MCF 10A (cell line): ENCODE data around the gene ANO7. TPM values are rescaled to one million over a fixed set of nuclear protein-coding genes. Genes with fewer than 3 reads are reported as not detected.

Experiments
- BruUV-seq: library from RNA; stranded (reverse); fragments of 400-500 nt; replicated peaks from 2 replicates; lab custom pipeline; 2021; lab: Mats Ljungman, UMichigan
- CTCF ChIA-PET: fragments of 300-600 bp; sonication (Branson Sonifier 250); formaldehyde crosslinking; extraction: SDS; loops from one replicate; lab custom pipeline; 2021; ENCODE audit warnings: antibody characterized with exemption, inconsistent platforms; lab: Yijun Ruan, JAX
- POLR2A ChIA-PET: fragments of 300-600, 350-650 bp; sonication (Branson Sonifier 250); formaldehyde crosslinking; extraction: SDS; loops from one replicate; lab custom pipeline; 2020; ENCODE audit warnings: antibody characterized with exemption, inconsistent platforms; lab: Yijun Ruan, JAX
- DNase-seq: peaks from one replicate; pipeline ENCODE4 v3.0.0-alpha.2; 2018; ENCODE audit not compliant: unreplicated experiment
- H3K27ac Mint-ChIP-seq: one replicate; pipeline ENCODE4 v1.8.0; 2022; ENCODE audit warnings: mild to moderate bottlenecking, low read depth, mixed read lengths; ENCODE audit not compliant: unreplicated experiment
- H3K27me3 Mint-ChIP-seq: one replicate; pipeline ENCODE4 v1.8.0; 2022; ENCODE audit warnings: mixed read lengths; ENCODE audit not compliant: insufficient read depth, unreplicated experiment
- H3K36me3 Mint-ChIP-seq: one replicate; pipeline ENCODE4 v1.8.0; 2022; ENCODE audit warnings: mild to moderate bottlenecking, moderate library complexity, mixed read lengths; ENCODE audit not compliant: insufficient read depth, unreplicated experiment
- H3K4me1 Mint-ChIP-seq: one replicate; pipeline ENCODE4 v1.8.0; 2022; ENCODE audit warnings: mixed read lengths; ENCODE audit not compliant: insufficient read depth, unreplicated experiment
- H3K4me3 Mint-ChIP-seq: one replicate; pipeline ENCODE4 v1.8.0; 2022; ENCODE audit warnings: mild to moderate bottlenecking, moderate library complexity, mixed read lengths; ENCODE audit not compliant: unreplicated experiment
- H3K9me3 Mint-ChIP-seq: one replicate; pipeline ENCODE4 v1.8.0; 2022; ENCODE audit warnings: mixed read lengths; ENCODE audit not compliant: unreplicated experiment
- intact Hi-C: fragments of 100-400 bp; cut with micrococcal nuclease; formaldehyde crosslinking; loops from 2 replicates; pipeline ENCODE4 v1.14.1; 2022
- total RNA-seq: library from RNA; stranded (reverse); gene quantifications from 2 replicates; pipeline ENCODE4 v1.2.3, GENCODE V29; 2022
- TF ChIP-seq, protein P1 (sequence below): fragments of 200-600 bp; IDR thresholded peaks from one replicate; pipeline ENCODE4 v1.8.0; 2022; ENCODE audit warnings: antibody characterized with exemption, mild to moderate bottlenecking; ENCODE audit not compliant: unreplicated experiment

The ANO7 gene
- total RNA-seq, 1 experiment from 2014 or later, result 0.14 TPM

DNA sequence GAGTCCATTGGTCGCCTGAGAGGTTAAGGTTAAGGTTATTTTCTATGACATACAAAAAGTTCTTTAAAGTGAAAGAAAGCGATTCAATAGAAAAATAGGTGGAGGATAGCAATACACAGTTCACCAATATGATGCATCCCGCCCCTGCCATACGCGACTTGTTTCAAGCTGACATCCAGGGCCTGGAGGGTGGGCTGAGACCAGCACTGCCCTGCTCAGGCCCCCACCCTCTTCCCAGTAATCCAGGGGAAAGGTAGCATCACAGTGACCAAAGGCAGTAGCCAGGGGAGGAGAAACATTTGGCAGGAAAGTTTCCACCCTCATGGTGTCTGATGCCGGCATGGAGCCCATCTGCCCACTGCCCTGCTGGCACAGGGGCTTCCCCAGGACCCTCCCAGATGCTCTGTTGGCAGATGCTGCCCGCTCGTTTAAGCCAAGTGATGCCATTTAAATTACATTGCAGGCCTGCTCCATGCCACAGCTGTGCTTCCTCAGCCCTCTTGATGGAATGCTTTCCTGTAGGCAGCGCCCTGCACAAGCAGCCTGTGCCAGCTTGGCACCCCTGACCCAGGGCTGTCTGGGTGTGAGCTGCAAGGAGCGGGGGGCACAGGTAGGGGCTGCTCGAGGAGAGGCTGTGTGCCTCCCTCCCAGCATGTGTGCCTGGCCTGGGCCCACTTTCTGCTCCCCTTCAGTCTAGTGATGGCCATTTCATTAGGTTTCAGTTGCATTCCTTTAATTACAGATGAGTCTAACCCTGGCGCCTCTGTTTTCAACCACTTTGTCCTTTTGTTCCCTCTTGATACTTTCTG is 10.7 kb upstream of the ANO7 start:
- BruUV-seq, result no TSS peak
- no peak overlapping the region for H3K4me3 Mint-ChIP-seq
- no peak overlapping the region for H3K27ac Mint-ChIP-seq
- no peaks in the 10 kb centered on the region for H3K27me3 Mint-ChIP-seq
- intact Hi-C loops, result no loop called here
- peaks cover 43% of the 10 kb centered on the region for H3K36me3 Mint-ChIP-seq
- DNase-seq, result no peak
- no peaks in the 10 kb centered on the region for H3K9me3 Mint-ChIP-seq
- TF ChIP-seq, protein P1, sequence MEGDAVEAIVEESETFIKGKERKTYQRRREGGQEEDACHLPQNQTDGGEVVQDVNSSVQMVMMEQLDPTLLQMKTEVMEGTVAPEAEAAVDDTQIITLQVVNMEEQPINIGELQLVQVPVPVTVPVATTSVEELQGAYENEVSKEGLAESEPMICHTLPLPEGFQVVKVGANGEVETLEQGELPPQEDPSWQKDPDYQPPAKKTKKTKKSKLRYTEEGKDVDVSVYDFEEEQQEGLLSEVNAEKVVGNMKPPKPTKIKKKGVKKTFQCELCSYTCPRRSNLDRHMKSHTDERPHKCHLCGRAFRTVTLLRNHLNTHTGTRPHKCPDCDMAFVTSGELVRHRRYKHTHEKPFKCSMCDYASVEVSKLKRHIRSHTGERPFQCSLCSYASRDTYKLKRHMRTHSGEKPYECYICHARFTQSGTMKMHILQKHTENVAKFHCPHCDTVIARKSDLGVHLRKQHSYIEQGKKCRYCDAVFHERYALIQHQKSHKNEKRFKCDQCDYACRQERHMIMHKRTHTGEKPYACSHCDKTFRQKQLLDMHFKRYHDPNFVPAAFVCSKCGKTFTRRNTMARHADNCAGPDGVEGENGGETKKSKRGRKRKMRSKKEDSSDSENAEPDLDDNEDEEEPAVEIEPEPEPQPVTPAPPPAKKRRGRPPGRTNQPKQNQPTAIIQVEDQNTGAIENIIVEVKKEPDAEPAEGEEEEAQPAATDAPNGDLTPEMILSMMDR, result no peak
- ChIA-PET POLR2A (no interaction called here), CTCF (interaction anchor here (0.7 kb wide), 1 partner anchor 482 kb away, joined by 3 read pairs; no protein-coding TSS in a partner anchor)
- no peaks in the 10 kb centered on the region for H3K4me1 Mint-ChIP-seq

DNA sequence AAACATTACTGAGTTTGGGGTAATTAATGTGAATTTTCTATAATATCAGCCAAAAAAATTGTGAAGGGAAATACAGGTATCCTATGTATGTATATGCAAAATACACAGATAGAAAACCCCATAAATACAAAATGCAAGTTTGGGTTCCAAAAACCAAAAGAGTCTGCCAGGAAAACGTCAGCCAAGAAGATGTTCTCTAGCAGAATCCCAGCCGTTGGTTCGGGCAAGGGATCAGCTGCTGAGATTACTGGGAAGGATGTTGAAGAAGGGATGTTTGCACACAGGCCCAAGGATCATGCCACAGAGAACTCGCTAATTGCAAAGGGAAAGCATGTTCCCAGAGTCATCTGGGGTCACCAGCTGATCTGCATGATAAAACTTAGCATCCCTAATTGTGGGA is 9.5 kb upstream of the ANO7 start:
- TF ChIP-seq, protein P1, result no peak
- Mint-ChIP-seq H3K27ac (no peak overlapping the region), H3K27me3 (no peaks in the 10 kb centered on the region), H3K9me3 (no peaks in the 10 kb centered on the region), H3K4me1 (no peaks in the 10 kb centered on the region), H3K4me3 (no peak overlapping the region), H3K36me3 (peaks cover 39% of the 10 kb centered on the region)
- CTCF ChIA-PET, result interaction anchor here (1.1 kb wide), 1 partner anchor 339 kb away, joined by 3 read pairs; no protein-coding TSS in a partner anchor
- intact Hi-C loops, result no loop called here
- no peak for DNase-seq
- BruUV-seq, result no TSS peak
- POLR2A ChIA-PET, result interaction anchor here (1.2 kb wide), 1 partner anchor 27 kb away, joined by 3 read pairs; no protein-coding TSS in a partner anchor

DNA sequence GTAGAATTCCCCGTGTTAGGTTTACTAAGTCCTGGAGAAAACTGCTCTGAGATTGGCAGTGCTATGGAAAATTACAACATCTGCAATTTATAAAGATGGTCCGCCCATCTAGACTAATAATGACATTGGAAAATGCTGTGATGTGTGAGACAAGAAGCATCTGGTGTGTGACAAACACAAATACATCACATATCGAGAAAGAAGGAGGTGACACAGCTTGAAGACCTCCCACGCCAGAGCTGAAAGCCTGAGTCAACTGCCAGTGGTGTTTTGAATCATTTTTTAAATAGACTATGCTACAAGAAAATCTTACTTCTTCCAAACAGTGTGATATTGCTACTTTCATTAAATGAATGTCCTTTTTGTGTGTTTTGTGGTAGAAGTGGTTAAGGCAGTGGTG is 8.6 kb upstream of the ANO7 start:
- Mint-ChIP-seq H3K9me3 (no peaks in the 10 kb centered on the region), H3K27ac (no peak overlapping the region), H3K4me3 (no peak overlapping the region), H3K27me3 (no peaks in the 10 kb centered on the region), H3K36me3 (peaks cover 36% of the 10 kb centered on the region), H3K4me1 (no peaks in the 10 kb centered on the region)
- POLR2A ChIA-PET, result interaction anchor here (1.2 kb wide), 1 partner anchor 28 kb away, joined by 3 read pairs; no protein-coding TSS in a partner anchor
- intact Hi-C loops, result no loop called here
- DNase-seq, result no peak
- BruUV-seq, result no TSS peak
- CTCF ChIA-PET, result no interaction called here
- TF ChIP-seq, protein P1, result no peak

DNA sequence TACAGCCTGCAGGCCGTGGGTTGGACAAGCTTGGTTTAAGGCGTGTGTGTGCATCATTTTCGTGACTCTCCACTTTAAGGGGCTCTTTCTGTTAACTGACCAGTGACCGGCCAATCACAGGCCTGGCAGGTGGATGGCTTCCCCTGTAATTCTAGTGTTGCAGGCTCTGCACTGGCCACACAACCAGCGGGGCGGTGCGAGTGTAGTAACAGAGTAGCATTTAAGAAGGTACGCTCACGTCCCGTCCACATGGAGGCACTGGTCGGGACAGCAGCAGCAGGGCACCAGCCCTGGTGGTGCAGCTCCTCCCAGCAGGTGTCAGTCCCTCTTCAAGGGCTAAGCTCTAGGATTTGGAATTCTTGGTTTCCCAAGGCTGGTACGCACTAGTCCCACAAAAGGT is 8.0 kb upstream of the ANO7 start:
- H3K27ac Mint-ChIP-seq, result no peak overlapping the region
- BruUV-seq, result no TSS peak
- H3K27me3 Mint-ChIP-seq, result no peaks in the 10 kb centered on the region
- H3K4me1 Mint-ChIP-seq, result no peaks in the 10 kb centered on the region
- ChIA-PET POLR2A (no interaction called here), CTCF (no interaction called here)
- TF ChIP-seq, protein P1, result no peak
- H3K36me3 Mint-ChIP-seq, result peaks cover 30% of the 10 kb centered on the region
- H3K9me3 Mint-ChIP-seq, result no peaks in the 10 kb centered on the region
- no peak for DNase-seq
- no peak overlapping the region for H3K4me3 Mint-ChIP-seq
- intact Hi-C loops, result no loop called here
